Upper lobe of left lung (tissue), 6 donors: Measurements from ENCODE around the gene CNOT6L. TPM values are rescaled to one million over a fixed set of nuclear protein-coding genes. Genes with fewer than 3 reads are reported as not detected.
"Not testable (repeated sequence)": the region's sequence is repeated elsewhere in the genome, so short reads cannot be mapped to it uniquely, and the experiment has no call there.

Experiments used
- ATAC-seq, 2 donors: fragments of 200-7000 bp; cut with Tn5 transposase; one replicate each; pipeline ENCODE4 v1.9.1; 2022; ENCODE audit warnings: mild to moderate bottlenecking in 2 of 2, moderate library complexity in 2 of 2; ENCODE audit not compliant: low FRiP score in 2 of 2
- DNase-seq, 2 donors: peaks; one replicate each; pipeline ENCODE4 v3.0.0-alpha.2; 2019 to 2020
- H3K27ac ChIP-seq, 4 donors: fragments of 200-600 bp; sonication (generic); one replicate each; pipeline ENCODE4 v1.5.1; 2016 to 2019
- H3K27me3 ChIP-seq, 4 donors: fragments of 200-600 bp; sonication (generic); one replicate each; pipeline ENCODE4 v1.5.1; 2017 to 2019
- H3K36me3 ChIP-seq, 4 donors: fragments of 200-600 bp; sonication (generic); one replicate each; pipeline ENCODE4 v1.5.1; 2016 to 2019
- H3K4me1 ChIP-seq, 4 donors: fragments of 200-600 bp; sonication (generic); one replicate each; pipeline ENCODE4 v1.5.1; 2018 to 2019
- H3K4me3 ChIP-seq, 4 donors: fragments of 200-600 bp; sonication (generic); one replicate each; pipeline ENCODE4 v1.5.1; 2017 to 2019; ENCODE audit warnings: mild to moderate bottlenecking in 2 of 4, moderate library complexity in 1 of 4
- H3K9me3 ChIP-seq, 4 donors: fragments of 200-600 bp; sonication (generic); one replicate each; pipeline ENCODE4 v1.5.1; 2018 to 2019
- CTCF ChIP-seq, 6 experiments: fragments of 450-650 bp in 4 of 6; fragments of 200-600 bp in 2 of 6; sonication (generic) in 2 of 6; IDR thresholded peaks; one replicate each; pipeline ENCODE4 v1.5.1; 2016 to 2019; ENCODE audit warnings: antibody characterized with exemption in 6 of 6
- EP300 ChIP-seq, 4 donors: sonication (generic); formaldehyde crosslinking; IDR thresholded peaks; one replicate each; pipeline ENCODE4 v1.5.1; 2017; ENCODE audit warnings: antibody characterized with exemption in 4 of 4, control low read depth in 2 of 4
- POLR2A ChIP-seq, 4 donors: fragments of 450-650 bp; IDR thresholded peaks; one replicate each; pipeline ENCODE4 v1.5.1; 2016 to 2017; ENCODE audit warnings: antibody characterized with exemption in 4 of 4, mild to moderate bottlenecking in 2 of 4
- POLR2AphosphoS5 ChIP-seq, 2 donors: sonication (generic); formaldehyde crosslinking; IDR thresholded peaks; one replicate each; pipeline ENCODE4 v1.5.1; 2017; ENCODE audit warnings: antibody characterized with exemption in 2 of 2
- WGBS, 2 donors: methylation state at CpG; one replicate each; pipeline ENCODE4 v1.1.5; 2017 to 2018; 5-methylcytosine and 5-hydroxymethylcytosine counted together
- total RNA-seq, 6 donors: library from RNA; depleted of rRNA in 4 of 6; stranded (reverse); fragments of >200 nt in 4 of 6; gene quantifications; one replicate each; pipeline versions ENCODE4 v1.1.0 to v1.2.1, GENCODE V29; 2016 to 2021
- donor health status: DM: no; HTN: no; CAD: no; lungs with moderate emphysema.
- donor health status: DM: no; HTN: yes; CAD: no; lungs with severe emphysema.

The CNOT6L gene
- total RNA-seq, 6 donors from 2014 or later, result 16.8 to 61.0 (median 39.1) TPM

- ATAC-seq (peak in 1 of 2 donors; percentile 49), DNase-seq (peak in 1 of 2 donors; percentile 33)
- TF ChIP-seq POLR2A (IDR thresholded peaks at IDR 0.05) (no peak), POLR2AphosphoS5 (IDR thresholded peaks at IDR 0.05) (no peak), EP300 (IDR thresholded peaks at IDR 0.05) (no peak), CTCF (IDR thresholded peaks at IDR 0.05) (no peak)
- Histone ChIP-seq H3K4me1 (no peaks in the 10 kb centered on the region), H3K36me3 (peaks cover 0 to 7% (median 3%) of the 10 kb centered on the region in 4 donors), H3K9me3 (no peaks in the 10 kb centered on the region), H3K4me3 (no peak overlapping the region), H3K27ac (no peak overlapping the region), H3K27me3 (no peaks in the 10 kb centered on the region)
- WGBS, 2 donors, result 45 to 62% methylated on average over 4 of the region's 4 CpGs
Observed at GRCh38 chr4:77734928-77735327, 84.2 kb downstream of the CNOT6L start.

GRCh38 chr4:77731656-77732055 lies 87.5 kb downstream of the CNOT6L start:
- H3K36me3 ChIP-seq, result peaks cover 0 to 24% (median 7%) of the 10 kb centered on the region in 4 donors
- WGBS, 2 donors, result 68 to 84% methylated on average over 1 of the region's 1 CpG
- ATAC-seq, result no peak
- H3K27me3 ChIP-seq, result no peaks in the 10 kb centered on the region
- no peak overlapping the region for H3K4me3 ChIP-seq
- TF ChIP-seq POLR2A (IDR thresholded peaks at IDR 0.05) (no peak), EP300 (IDR thresholded peaks at IDR 0.05) (no peak), CTCF (IDR thresholded peaks at IDR 0.05) (no peak), POLR2AphosphoS5 (IDR thresholded peaks at IDR 0.05) (no peak)
- H3K4me1 ChIP-seq, result no peaks in the 10 kb centered on the region
- no peak for DNase-seq
- no peak overlapping the region for H3K27ac ChIP-seq
- no peaks in the 10 kb centered on the region for H3K9me3 ChIP-seq

- peaks cover 7 to 53% (median 10%) of the 10 kb centered on the region in 4 donors for H3K36me3 ChIP-seq
Observed at GRCh38 chr4:77728420-77728819, 90.7 kb downstream of the CNOT6L start.

GRCh38 chr4:77721073-77721472 lies 98.1 kb downstream of the CNOT6L start:
- peaks cover 0 to 42% (median 7%) of the 10 kb centered on the region in 4 donors for H3K36me3 ChIP-seq
- H3K4me1 ChIP-seq, result no peaks in the 10 kb centered on the region
- no peak for TF ChIP-seq POLR2A (IDR thresholded peaks at IDR 0.05)
- no peak for TF ChIP-seq EP300 (IDR thresholded peaks at IDR 0.05)
- no peak for TF ChIP-seq POLR2AphosphoS5 (IDR thresholded peaks at IDR 0.05)
- no peak for TF ChIP-seq CTCF (IDR thresholded peaks at IDR 0.05)
- H3K27me3 ChIP-seq, result no peaks in the 10 kb centered on the region
- no peak for DNase-seq
- H3K4me3 ChIP-seq, result no peak overlapping the region
- ATAC-seq, result no peak
- H3K27ac ChIP-seq, result no peak overlapping the region
- no peaks in the 10 kb centered on the region for H3K9me3 ChIP-seq

More at GRCh38 chr4:77728420-77728819, 90.7 kb downstream of the CNOT6L start:
- DNase-seq (no peak), ATAC-seq (no peak)
- H3K27me3 ChIP-seq, result no peaks in the 10 kb centered on the region
- TF ChIP-seq POLR2AphosphoS5 (IDR thresholded peaks at IDR 0.05) (no peak), POLR2A (IDR thresholded peaks at IDR 0.05) (no peak), EP300 (IDR thresholded peaks at IDR 0.05) (no peak), CTCF (IDR thresholded peaks at IDR 0.05) (no peak)
- WGBS, 2 donors, result 90 to 100% methylated on average over 1 of the region's 1 CpG
- H3K9me3 ChIP-seq, result no peaks in the 10 kb centered on the region
- no peak overlapping the region for H3K27ac ChIP-seq
- H3K4me1 ChIP-seq, result no peaks in the 10 kb centered on the region
- H3K4me3 ChIP-seq, result no peak overlapping the region

- WGBS, 2 donors, result 80 to 81% methylated on average over 3 of the region's 3 CpGs
- H3K4me3 ChIP-seq, H3K27ac ChIP-seq, H3K4me1 ChIP-seq, ATAC-seq, H3K9me3 ChIP-seq, DNase-seq, H3K27me3 ChIP-seq: not testable (repeated sequence)
- peaks cover 0 to 19% (median 3%) of the 10 kb centered on the region in 4 donors for H3K36me3 ChIP-seq
Observed at GRCh38 chr4:77718500-77718899, 100.7 kb downstream of the CNOT6L start.
